ENCODE measurements around the gene BCAS3. TPM values are rescaled to one million over a fixed set of nuclear protein-coding genes. Genes with fewer than 3 reads are reported as not detected.
A peak's percentile ranks its signal among the peaks of the same experiment; 100 is the strongest.

BCAS3 gene
- total and polyA plus RNA-seq, 10 donors, result 3.7 to 56.0 (median 42.3) TPM

- Histone ChIP-seq H3K27me3 (replicated peaks in 1 of 7) (no peaks in the 10 kb centered on the region), H3K4me3 (no peak overlapping the region), H3K9me3 (no peaks in the 10 kb centered on the region), H3K36me3 (no peaks in the 10 kb centered on the region), H3K4me1 (peaks cover 0 to 17% (median 5%) of the 10 kb centered on the region in 6 donors), H3K27ac (peak overlapping the region in 7 of 8 donors; percentile 0 to 64 (median 49))
- TF ChIP-seq POLR2A (IDR thresholded peaks at IDR 0.05), result no peak
- TF ChIP-seq CTCF (IDR thresholded peaks at IDR 0.05 in 8 of 11, conservative IDR thresholded peaks at IDR 0.05 in 3 of 11), result no peak
- no peak for TF ChIP-seq POLR2AphosphoS5 (IDR thresholded peaks at IDR 0.05)
- WGBS, 5 donors, result 47 to 74% (median 59%) methylated on average over 6 of the region's 6 CpGs
- DNase-seq, result no peak
- intact Hi-C loops (cut with DNase I; ENCODE audit: low total_unique reads), result no loop called here
Measured at GRCh38 chr17:61209525-61209924, 531.9 kb downstream of the BCAS3 start.

- TF ChIP-seq CTCF (IDR thresholded peaks at IDR 0.05 in 8 of 11, conservative IDR thresholded peaks at IDR 0.05 in 3 of 11) (no peak), POLR2AphosphoS5 (IDR thresholded peaks at IDR 0.05) (no peak)
- H3K4me1 ChIP-seq, result peaks cover 0 to 17% (median 5%) of the 10 kb centered on the region in 6 donors
- peak overlapping the region in 1 of 8 donors; percentile 13 for H3K27ac ChIP-seq
- 91 to 100% (median 95%) methylated on average over 1 of the region's 1 CpG for WGBS, 5 donors
- no peaks in the 10 kb centered on the region for H3K27me3 ChIP-seq (replicated peaks in 1 of 7)
- no peak overlapping the region for H3K4me3 ChIP-seq
- H3K36me3 ChIP-seq, result no peaks in the 10 kb centered on the region
- intact Hi-C loops (cut with DNase I; ENCODE audit: low total_unique reads), result no loop called here
- no peaks in the 10 kb centered on the region for H3K9me3 ChIP-seq
- no peak for DNase-seq
Measured at GRCh38 chr17:61211236-61211635, 533.6 kb downstream of the BCAS3 start.

- H3K9me3 ChIP-seq, result no peaks in the 10 kb centered on the region
- H3K4me1 ChIP-seq, result peaks cover 0 to 21% (median 5%) of the 10 kb centered on the region in 6 donors
- no peaks in the 10 kb centered on the region for H3K36me3 ChIP-seq
- no peak for DNase-seq
- TF ChIP-seq POLR2A (IDR thresholded peaks at IDR 0.05) (no peak), CTCF (IDR thresholded peaks at IDR 0.05 in 8 of 11, conservative IDR thresholded peaks at IDR 0.05 in 3 of 11) (no peak), POLR2AphosphoS5 (IDR thresholded peaks at IDR 0.05) (no peak)
- no peaks in the 10 kb centered on the region for H3K27me3 ChIP-seq (replicated peaks in 1 of 7)
- H3K4me3 ChIP-seq, result no peak overlapping the region
- intact Hi-C loops (cut with DNase I; ENCODE audit: low total_unique reads), result no loop called here
- 89 to 100% (median 98%) methylated on average over 1 of the region's 1 CpG for WGBS, 5 donors
- H3K27ac ChIP-seq, result no peak overlapping the region
Measured at GRCh38 chr17:61212655-61213054, 535.0 kb downstream of the BCAS3 start.

- TF ChIP-seq CTCF (IDR thresholded peaks at IDR 0.05 in 8 of 11, conservative IDR thresholded peaks at IDR 0.05 in 3 of 11), result no peak
- TF ChIP-seq POLR2AphosphoS5 (IDR thresholded peaks at IDR 0.05), result no peak
- no peak for TF ChIP-seq POLR2A (IDR thresholded peaks at IDR 0.05)
- Histone ChIP-seq H3K4me1 (peaks cover 0 to 22% (median 6%) of the 10 kb centered on the region in 6 donors), H3K36me3 (no peaks in the 10 kb centered on the region), H3K4me3 (no peak overlapping the region), H3K27me3 (replicated peaks in 1 of 7) (no peaks in the 10 kb centered on the region), H3K27ac (no peak overlapping the region), H3K9me3 (no peaks in the 10 kb centered on the region)
- intact Hi-C loops (cut with DNase I; ENCODE audit: low total_unique reads), result no loop called here
- no peak for DNase-seq
Measured at GRCh38 chr17:61214753-61215152, 537.1 kb downstream of the BCAS3 start.

Measured in spleen (tissue), 11 donors.